ENCODE results near the gene SHISAL2A.

SHISAL2A gene

DNA sequence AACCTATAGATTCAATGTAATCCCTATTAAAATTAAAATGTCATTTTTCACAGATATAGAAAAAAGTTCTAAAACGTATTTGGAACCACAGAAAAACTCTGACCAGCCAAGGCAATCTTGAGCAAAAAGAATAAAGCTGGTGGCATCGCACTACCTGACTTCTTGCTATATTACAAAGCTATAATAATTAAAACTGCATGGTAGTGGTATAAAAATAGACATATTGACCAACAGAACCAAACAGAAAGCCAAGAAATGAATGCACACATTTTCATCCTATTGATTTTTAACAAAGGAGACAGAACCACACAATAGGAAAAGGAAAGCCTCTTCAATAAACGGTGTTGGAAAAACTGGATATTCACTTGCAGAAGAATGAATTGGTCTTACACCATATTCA lies 9.2 kb upstream of the SHISAL2A start:
- DNase-seq: no peak

- DNase-seq: no peak
These were observed 5.9 kb upstream of the SHISAL2A start for GRCh38 chr1:52627028-52627427.

GRCh38 chr1:52628614-52629324 lies 4.2 kb upstream of the SHISAL2A start:
- DNase-seq: no peak

DNA sequence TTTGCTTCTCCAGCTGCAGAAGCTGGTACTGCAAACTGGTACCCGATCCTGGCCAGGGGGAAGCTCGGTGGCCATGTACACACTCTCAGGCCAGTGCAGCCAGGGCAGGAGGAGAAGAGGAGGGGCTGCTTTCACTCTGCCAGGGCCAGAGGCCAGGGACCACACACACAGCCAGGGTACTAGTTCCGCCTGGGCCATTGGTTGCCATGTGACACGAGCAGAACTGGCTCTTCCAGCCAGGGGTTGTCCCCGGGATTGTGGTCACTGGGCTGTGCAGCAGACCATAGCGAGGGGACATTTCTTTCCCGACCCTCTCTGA lies 3.7 kb upstream of the SHISAL2A start:
- no peak for DNase-seq

- DNase-seq: no peak
These were observed 3.3 kb upstream of the SHISAL2A start for GRCh38 chr1:52629667-52630066.

- no peak for DNase-seq
These were observed 1.1 kb upstream of the SHISAL2A start for GRCh38 chr1:52631759-52632331.

GRCh38 chr1:52633291-52633754 lies 355 bp downstream of the SHISAL2A start:
- DNase-seq: peak; percentile 47

GRCh38 chr1:52634111-52634510 lies 1.1 kb downstream of the SHISAL2A start:
- DNase-seq: no peak

GRCh38 chr1:52635321-52636089 lies 2.5 kb downstream of the SHISAL2A start:
- no peak for DNase-seq

- no peak for DNase-seq
These were observed 4.0 kb downstream of the SHISAL2A start for GRCh38 chr1:52636721-52637695.

- no peak for DNase-seq
These were observed 5.0 kb downstream of the SHISAL2A start for GRCh38 chr1:52637946-52638345.

- no peak for DNase-seq
These were observed 7.7 kb downstream of the SHISAL2A start for GRCh38 chr1:52640697-52641096.

DNA sequence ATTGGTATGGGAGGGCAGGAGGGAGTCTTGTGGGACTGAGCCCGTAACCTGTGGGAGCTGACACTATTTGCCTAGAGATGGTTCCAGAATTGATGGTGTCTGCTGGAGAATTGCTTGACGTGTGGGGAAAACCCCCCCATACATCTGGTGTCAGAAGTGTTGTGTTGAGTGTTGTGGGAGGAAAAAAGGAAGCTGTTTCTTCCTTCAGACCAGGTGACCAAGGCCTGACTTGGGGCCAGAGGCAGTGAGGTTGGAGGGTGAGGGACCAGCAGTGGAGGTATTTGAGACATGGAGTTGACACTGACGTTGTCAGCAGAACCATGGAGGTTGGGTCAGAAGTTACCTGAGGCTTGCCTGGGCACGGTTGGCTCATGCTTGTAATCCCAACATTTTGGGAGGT lies 8.3 kb downstream of the SHISAL2A start:
- no peak for DNase-seq

DNA sequence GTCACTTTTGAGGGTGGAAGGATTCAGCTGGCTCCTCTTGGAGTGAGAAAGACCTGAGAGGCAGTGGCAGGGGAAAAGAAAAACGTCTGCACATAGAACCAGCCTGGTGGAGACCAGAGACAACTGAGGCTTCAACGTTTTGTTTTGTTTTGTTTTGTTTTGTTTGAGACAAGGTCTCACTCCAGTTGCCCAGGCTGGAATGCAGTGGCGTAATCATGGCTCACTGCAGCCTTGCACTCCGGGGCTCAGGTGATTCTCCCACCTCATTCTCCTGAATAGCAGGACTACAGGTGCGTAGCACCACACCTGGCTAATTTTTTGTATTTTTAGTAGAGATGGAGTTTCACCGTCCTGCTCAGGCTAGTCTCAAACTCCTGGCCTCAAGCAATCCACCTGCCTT lies 12.3 kb downstream of the SHISAL2A start:
- no peak for DNase-seq

GRCh38 chr1:52651904-52652303 lies 18.9 kb downstream of the SHISAL2A start:
- no peak for DNase-seq

GRCh38 chr1:52653207-52653849 lies 20.4 kb downstream of the SHISAL2A start:
- DNase-seq: no peak

- DNase-seq: no peak
These were observed 21.1 kb downstream of the SHISAL2A start for GRCh38 chr1:52654063-52654462.

GRCh38 chr1:52657702-52658101 lies 24.7 kb downstream of the SHISAL2A start:
- DNase-seq: no peak

DNA sequence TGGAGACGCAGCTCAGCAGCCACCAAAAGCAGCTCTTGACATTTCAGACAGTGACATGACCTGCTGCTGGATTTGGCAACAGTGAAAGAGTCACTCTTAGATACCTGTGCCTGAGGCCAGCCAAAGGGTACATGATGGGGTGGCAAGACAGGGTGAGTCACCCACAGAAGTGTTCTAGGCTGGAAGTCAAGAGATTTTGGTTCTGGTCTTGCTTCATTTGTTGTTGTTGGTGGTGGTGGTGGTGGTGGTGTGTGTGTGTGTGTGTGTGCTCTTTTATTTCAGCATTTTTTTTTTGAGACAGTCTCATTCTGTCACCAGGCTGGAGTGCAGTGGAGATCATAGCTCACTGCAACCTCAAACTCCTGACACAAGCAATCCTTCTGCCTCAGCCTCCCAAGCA lies 25.8 kb downstream of the SHISAL2A start:
- no peak for DNase-seq

DNA sequence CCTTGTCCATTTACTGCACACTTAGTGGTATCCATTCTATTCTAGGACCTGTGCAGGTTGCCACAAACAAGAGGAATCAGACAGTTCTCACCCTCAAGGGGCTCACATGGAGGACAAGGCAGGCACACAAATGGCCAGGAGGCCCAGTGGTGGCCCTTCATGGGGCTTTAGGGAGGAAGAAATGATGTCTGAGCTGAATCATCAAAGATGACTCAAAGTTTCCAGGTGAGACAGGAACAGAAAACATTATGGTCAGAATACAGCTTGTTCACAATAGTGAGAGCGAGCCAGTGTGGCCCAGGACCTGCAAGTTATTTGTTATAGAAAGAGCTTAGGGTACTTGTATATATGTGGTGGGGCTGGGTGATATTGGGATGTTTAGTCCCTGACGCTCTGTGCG lies 26.4 kb downstream of the SHISAL2A start:
- no peak for DNase-seq

DNA sequence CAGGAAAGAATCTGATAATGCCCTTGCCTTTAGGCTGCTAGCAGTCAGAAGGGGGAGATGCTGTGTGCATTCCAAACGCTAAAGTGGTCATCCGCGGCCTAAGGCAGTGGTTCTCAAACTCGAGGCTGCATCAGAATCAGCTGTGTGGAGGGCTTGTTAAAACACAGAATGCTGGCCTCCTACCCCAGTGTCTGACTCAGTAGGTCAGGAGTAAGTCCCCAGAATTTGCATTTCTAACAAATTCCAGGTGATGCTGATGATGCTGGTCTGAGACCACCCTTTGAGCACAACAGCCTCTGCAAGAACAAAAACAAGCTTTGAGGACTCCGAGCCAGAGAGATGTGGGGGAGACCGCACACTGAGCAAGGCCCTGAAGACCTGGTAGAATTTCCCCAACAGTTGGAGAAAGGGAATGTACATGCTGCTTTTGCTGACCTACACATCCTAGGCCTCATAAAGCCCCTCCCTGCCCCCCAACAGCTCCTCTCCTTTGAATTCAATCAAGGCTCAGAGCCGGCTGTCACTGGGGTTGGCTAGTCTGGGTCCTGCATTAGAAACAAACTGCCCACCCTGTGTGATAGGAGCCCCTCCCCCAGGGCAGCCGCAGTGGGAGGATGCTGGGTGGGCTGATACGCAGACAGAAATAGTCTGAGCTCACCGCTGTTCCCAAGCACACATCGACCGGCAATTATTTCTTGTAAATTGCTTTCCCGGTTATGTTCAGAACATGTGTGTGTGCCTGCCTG lies 27.1 kb downstream of the SHISAL2A start:
- DNase-seq: no peak

GRCh38 chr1:52660807-52661206 lies 27.8 kb downstream of the SHISAL2A start:
- no peak for DNase-seq
